Upper lobe of left lung (tissue), 6 donors: Measurements from ENCODE around the gene UGCG. TPM values are rescaled to one million over a fixed set of nuclear protein-coding genes. Genes with fewer than 3 reads are reported as not detected.

ENCODE experiments used
- ATAC-seq, 2 donors: fragments of 200-7000 bp; cut with Tn5 transposase; one replicate each; pipeline ENCODE4 v1.9.1; 2022; ENCODE audit warnings: mild to moderate bottlenecking in 2 of 2, moderate library complexity in 2 of 2; ENCODE audit not compliant: low FRiP score in 2 of 2
- DNase-seq, 2 donors: peaks; one replicate each; pipeline ENCODE4 v3.0.0-alpha.2; 2019 to 2020
- H3K27ac ChIP-seq, 4 donors: fragments of 200-600 bp; sonication (generic); one replicate each; pipeline ENCODE4 v1.5.1; 2016 to 2019
- H3K27me3 ChIP-seq, 4 donors: fragments of 200-600 bp; sonication (generic); one replicate each; pipeline ENCODE4 v1.5.1; 2017 to 2019
- H3K36me3 ChIP-seq, 4 donors: fragments of 200-600 bp; sonication (generic); one replicate each; pipeline ENCODE4 v1.5.1; 2016 to 2019
- H3K4me1 ChIP-seq, 4 donors: fragments of 200-600 bp; sonication (generic); one replicate each; pipeline ENCODE4 v1.5.1; 2018 to 2019
- H3K4me3 ChIP-seq, 4 donors: fragments of 200-600 bp; sonication (generic); one replicate each; pipeline ENCODE4 v1.5.1; 2017 to 2019; ENCODE audit warnings: mild to moderate bottlenecking in 2 of 4, moderate library complexity in 1 of 4
- H3K9me3 ChIP-seq, 4 donors: fragments of 200-600 bp; sonication (generic); one replicate each; pipeline ENCODE4 v1.5.1; 2018 to 2019
- EP300 ChIP-seq, 4 donors: sonication (generic); formaldehyde crosslinking; IDR thresholded peaks; one replicate each; pipeline ENCODE4 v1.5.1; 2017; ENCODE audit warnings: antibody characterized with exemption in 4 of 4, control low read depth in 2 of 4
- POLR2A ChIP-seq, 4 donors: fragments of 450-650 bp; IDR thresholded peaks; one replicate each; pipeline ENCODE4 v1.5.1; 2016 to 2017; ENCODE audit warnings: antibody characterized with exemption in 4 of 4, mild to moderate bottlenecking in 2 of 4
- POLR2AphosphoS5 ChIP-seq, 2 donors: sonication (generic); formaldehyde crosslinking; IDR thresholded peaks; one replicate each; pipeline ENCODE4 v1.5.1; 2017; ENCODE audit warnings: antibody characterized with exemption in 2 of 2
- WGBS, 2 donors: methylation state at CpG; one replicate each; pipeline ENCODE4 v1.1.5; 2017 to 2018; 5-methylcytosine and 5-hydroxymethylcytosine counted together
- total RNA-seq, 6 donors: library from RNA; depleted of rRNA in 4 of 6; stranded (reverse); fragments of >200 nt in 4 of 6; gene quantifications; one replicate each; pipeline versions ENCODE4 v1.1.0 to v1.2.1, GENCODE V29; 2016 to 2021
- TF ChIP-seq, protein P1 (sequence below), 6 experiments: fragments of 450-650 bp in 4 of 6; fragments of 200-600 bp in 2 of 6; sonication (generic) in 2 of 6; IDR thresholded peaks; one replicate each; pipeline ENCODE4 v1.5.1; 2016 to 2019; ENCODE audit warnings: antibody characterized with exemption in 6 of 6
- donor health status: DM: no; HTN: no; CAD: no; lungs with moderate emphysema.
- donor health status: DM: no; HTN: yes; CAD: no; lungs with severe emphysema.

Gene UGCG
- total RNA-seq, result 10 to 100 TPM; 21.4 to 79.7 (median 35.7) TPM

DNA sequence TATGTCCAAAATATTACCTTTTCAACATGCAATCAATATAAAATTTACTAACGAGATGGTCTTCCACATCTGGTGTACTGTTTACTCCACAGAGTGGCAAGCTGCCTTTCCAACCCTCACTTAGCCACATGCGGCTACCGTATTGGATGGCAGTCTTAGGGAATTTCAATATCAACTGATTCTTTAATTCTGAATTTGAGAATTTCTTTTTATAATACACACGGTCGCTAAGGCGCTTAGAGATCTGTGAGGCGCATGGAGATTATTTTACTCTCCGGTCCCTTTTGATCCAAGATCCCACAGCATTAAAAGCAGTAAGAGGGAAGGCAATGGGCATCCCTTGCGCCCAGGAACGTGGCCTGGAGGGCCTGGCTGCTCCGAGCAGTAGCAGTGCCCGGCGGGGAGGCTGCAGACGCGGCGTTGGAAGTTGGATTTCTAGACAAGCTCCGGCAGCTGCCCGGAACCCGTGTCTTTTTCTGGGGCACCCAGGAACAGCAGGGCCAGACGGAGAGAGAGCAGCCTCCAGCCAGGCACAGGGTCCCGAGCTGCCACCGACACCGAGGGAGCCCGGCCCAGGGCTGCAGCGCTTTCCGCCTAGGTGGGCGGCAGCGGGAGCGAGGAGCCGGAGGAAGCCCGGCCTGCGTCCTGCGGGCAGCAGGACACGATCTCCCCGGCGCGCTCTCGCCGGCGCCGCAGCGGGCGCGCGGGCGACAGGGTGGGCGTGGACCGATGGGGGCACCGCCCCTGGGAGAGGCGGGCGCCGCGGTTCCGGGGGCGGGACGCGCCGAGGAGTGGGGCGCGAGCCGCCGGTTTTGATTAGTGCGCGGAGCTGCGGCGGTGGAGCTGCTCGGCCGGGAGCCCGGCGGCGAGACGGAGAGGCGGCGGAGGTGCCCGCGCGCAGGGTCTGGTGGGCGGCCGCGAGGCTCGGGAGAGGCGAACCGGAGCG lies at the start of gene UGCG:
UGCG (plus strand) TSS at position 819 of the 946 bp plus-strand sequence. CDS start 402 bp downstream, outside the sequence.
- peak; percentile 92 to 98 for DNase-seq
- WGBS, 2 donors, result 1 to 2% methylated on average over 18 to 36 of the region's 84 CpGs
- Histone ChIP-seq H3K9me3 (no peaks in the 10 kb centered on the region), H3K4me3 (peak within 1 kb of the TSS; percentile 79 to 98 (median 90)), H3K27ac (peak within 1 kb of the TSS; percentile 93 to 96 (median 94)), H3K27me3 (no peaks in the 10 kb centered on the region), H3K4me1 (peaks cover 16 to 41% (median 33%) of the 10 kb centered on the region in 4 donors), H3K36me3 (no peaks in the 10 kb centered on the region)
- peak; percentile 97 to 99 for ATAC-seq
- peak; percentile 62 to 99 (median 96) for TF ChIP-seq POLR2A (IDR thresholded peaks at IDR 0.05)
- TF ChIP-seq EP300 (IDR thresholded peaks at IDR 0.05), result no peak
- TF ChIP-seq POLR2AphosphoS5 (IDR thresholded peaks at IDR 0.05), result peak; percentile 85 to 92
- TF ChIP-seq, protein P1, sequence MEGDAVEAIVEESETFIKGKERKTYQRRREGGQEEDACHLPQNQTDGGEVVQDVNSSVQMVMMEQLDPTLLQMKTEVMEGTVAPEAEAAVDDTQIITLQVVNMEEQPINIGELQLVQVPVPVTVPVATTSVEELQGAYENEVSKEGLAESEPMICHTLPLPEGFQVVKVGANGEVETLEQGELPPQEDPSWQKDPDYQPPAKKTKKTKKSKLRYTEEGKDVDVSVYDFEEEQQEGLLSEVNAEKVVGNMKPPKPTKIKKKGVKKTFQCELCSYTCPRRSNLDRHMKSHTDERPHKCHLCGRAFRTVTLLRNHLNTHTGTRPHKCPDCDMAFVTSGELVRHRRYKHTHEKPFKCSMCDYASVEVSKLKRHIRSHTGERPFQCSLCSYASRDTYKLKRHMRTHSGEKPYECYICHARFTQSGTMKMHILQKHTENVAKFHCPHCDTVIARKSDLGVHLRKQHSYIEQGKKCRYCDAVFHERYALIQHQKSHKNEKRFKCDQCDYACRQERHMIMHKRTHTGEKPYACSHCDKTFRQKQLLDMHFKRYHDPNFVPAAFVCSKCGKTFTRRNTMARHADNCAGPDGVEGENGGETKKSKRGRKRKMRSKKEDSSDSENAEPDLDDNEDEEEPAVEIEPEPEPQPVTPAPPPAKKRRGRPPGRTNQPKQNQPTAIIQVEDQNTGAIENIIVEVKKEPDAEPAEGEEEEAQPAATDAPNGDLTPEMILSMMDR (IDR thresholded peaks at IDR 0.05), result peak in 3 of 6 experiments; percentile 12 to 36 (median 21)

DNA sequence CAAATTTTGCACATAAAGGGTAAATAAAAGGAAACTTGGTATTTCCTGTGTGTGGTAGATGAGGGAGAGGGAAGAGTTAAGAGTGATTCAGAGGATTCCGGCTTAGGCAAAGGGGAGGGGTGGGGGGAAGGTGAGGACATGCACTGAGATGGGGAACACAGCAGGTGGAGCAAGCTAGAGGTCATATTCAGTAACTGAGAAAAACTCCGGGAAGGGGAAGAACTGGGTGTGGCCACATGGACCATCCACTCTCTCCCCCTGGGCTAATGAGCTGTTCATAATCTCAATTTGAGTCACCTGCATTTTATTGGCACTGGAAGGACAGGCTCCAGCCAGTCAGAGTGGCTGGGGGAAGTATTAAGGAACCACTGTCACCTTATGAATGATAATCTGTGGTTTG lies 45.1 kb upstream of the UGCG start:
- Histone ChIP-seq H3K4me3 (no peak overlapping the region), H3K27ac (peak overlapping the region in 3 of 4 donors; percentile 12 to 41 (median 30)), H3K36me3 (no peaks in the 10 kb centered on the region), H3K4me1 (peaks cover 0 to 14% (median 4%) of the 10 kb centered on the region in 4 donors), H3K27me3 (no peaks in the 10 kb centered on the region), H3K9me3 (no peaks in the 10 kb centered on the region)
- TF ChIP-seq, protein P1 (IDR thresholded peaks at IDR 0.05), result no peak
- no peak for TF ChIP-seq POLR2A (IDR thresholded peaks at IDR 0.05)
- no peak for TF ChIP-seq EP300 (IDR thresholded peaks at IDR 0.05)
- no peak for TF ChIP-seq POLR2AphosphoS5 (IDR thresholded peaks at IDR 0.05)
- ATAC-seq, result no peak
- 15 to 41% methylated on average over 2 of the region's 2 CpGs for WGBS, 2 donors
- peak in 1 of 2 donors; percentile 29 for DNase-seq

DNA sequence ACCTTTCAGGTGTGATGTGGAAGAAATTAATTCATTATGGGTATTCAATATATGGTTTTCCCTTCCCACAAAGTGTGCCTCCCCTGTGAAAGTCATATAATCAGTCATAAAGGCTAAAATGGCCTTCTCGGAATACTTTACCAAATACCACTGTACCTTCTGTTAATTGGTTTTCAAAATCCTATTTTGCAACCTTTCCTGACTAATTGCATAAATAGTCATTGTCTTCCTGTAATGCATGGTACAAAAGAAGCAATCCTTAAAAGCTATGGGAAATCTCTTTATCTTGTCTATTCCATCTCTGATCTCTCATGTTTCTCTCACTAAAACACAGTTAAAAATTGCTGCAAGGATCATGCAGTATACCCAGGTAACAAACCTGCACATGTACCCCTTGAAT lies 44.3 kb upstream of the UGCG start:
- WGBS, 2 donors, result 82 to 83% methylated on average over 1 of the region's 1 CpG
- TF ChIP-seq POLR2A (IDR thresholded peaks at IDR 0.05) (no peak), POLR2AphosphoS5 (IDR thresholded peaks at IDR 0.05) (no peak), EP300 (IDR thresholded peaks at IDR 0.05) (no peak)
- TF ChIP-seq, protein P1 (IDR thresholded peaks at IDR 0.05), result no peak
- Histone ChIP-seq H3K27ac (peak overlapping the region in 3 of 4 donors; percentile 30 to 41 (median 37)), H3K27me3 (no peaks in the 10 kb centered on the region), H3K4me1 (peaks cover 0 to 14% (median 4%) of the 10 kb centered on the region in 4 donors), H3K9me3 (no peaks in the 10 kb centered on the region), H3K4me3 (no peak overlapping the region), H3K36me3 (no peaks in the 10 kb centered on the region)
- no peak for ATAC-seq
- DNase-seq, result no peak

DNA sequence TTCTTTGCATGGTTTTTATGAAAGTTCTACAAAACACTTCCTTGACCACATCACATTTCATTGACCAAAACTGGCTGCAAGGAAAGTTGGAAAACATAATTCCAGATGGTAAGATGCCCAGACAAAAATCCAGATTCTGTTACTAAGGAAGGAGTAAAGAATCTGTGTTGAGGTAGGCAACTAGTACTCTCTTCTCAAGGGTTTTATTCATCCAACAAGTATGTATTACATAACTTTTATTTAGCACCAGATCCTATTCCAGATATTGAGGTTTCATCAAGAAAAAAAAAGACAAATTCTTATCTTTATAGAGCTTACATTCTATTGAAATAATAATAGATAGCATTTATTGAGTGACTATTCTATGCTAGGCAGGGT lies 43.2 kb upstream of the UGCG start:
- Histone ChIP-seq H3K9me3 (no peaks in the 10 kb centered on the region), H3K4me1 (peaks cover 0 to 14% (median 4%) of the 10 kb centered on the region in 4 donors), H3K27ac (peak overlapping the region in 1 of 4 donors; percentile 34), H3K27me3 (no peaks in the 10 kb centered on the region), H3K4me3 (no peak overlapping the region), H3K36me3 (no peaks in the 10 kb centered on the region)
- no peak for TF ChIP-seq POLR2AphosphoS5 (IDR thresholded peaks at IDR 0.05)
- no peak for TF ChIP-seq POLR2A (IDR thresholded peaks at IDR 0.05)
- TF ChIP-seq, protein P1 (IDR thresholded peaks at IDR 0.05), result no peak
- no peak for TF ChIP-seq EP300 (IDR thresholded peaks at IDR 0.05)
- DNase-seq (no peak), ATAC-seq (no peak)
